KOPT-K1 (cell line): ENCODE results near the gene NT5DC2.

Source experiments
- H3K27ac ChIP-seq: fragments of 200-600 bp; sonication (generic); 2 replicates; pipeline ENCODE4 v1.5.1; 2016; ENCODE audit warnings: antibody characterized with exemption, mild to moderate bottlenecking, low read depth, low read length; ENCODE audit not compliant: poor library complexity, severe bottlenecking
- H3K36me3 ChIP-seq: fragments of 200-600 bp; sonication (generic); 2 replicates; pipeline ENCODE4 v1.5.1; 2017; ENCODE audit warnings: antibody characterized with exemption, mild to moderate bottlenecking, low read length, moderate library complexity; ENCODE audit not compliant: insufficient read depth
- H3K9me3 ChIP-seq: fragments of 200-600 bp; sonication (generic); 2 replicates; pipeline ENCODE4 v1.5.1; 2017; ENCODE audit warnings: antibody characterized with exemption, low read length, mild to moderate bottlenecking; ENCODE audit not compliant: insufficient read depth, poor library complexity, severe bottlenecking

Gene NT5DC2

DNA sequence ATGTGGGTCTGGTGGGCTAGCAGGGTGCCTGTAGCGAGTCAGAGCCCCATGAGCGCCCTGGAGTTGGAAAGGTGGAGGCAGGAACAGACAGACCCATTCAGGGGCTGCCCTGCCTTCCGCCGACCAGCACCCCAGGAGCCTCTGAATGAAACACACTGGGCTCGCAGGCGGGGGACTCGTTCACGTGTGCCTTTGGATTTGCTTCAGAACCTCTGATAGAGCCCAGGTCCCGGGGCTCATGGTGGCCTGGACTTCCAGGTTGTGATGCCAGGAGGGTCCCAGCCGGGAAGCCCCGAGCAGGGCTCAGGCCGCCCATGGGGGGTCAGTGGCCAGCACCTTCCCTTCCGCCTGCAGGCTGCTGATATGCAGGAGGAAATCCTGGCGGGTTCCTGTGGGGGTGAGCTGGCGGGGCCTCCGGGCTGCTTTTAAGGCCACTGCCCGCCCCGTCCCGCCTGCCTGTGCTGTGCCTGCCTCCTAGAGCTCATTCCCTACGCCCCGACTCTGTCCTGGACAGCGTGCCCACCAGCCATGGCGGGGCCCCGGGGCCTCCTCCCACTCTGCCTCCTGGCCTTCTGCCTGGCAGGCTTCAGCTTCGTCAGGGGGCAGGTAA, 38.7 kb downstream of the NT5DC2 start, which contains the start of gene STAB1:
Gene STAB1, plus strand, starts transcription at position 453 of the 610 bp plus-strand sequence. Its CDS starts 76 bp downstream, at position 529.
- H3K36me3 ChIP-seq, result peaks cover 37% of the 10 kb centered on the region
- no peak within 1 kb of the TSS for H3K27ac ChIP-seq
- H3K9me3 ChIP-seq, result no peaks in the 10 kb centered on the region

DNA sequence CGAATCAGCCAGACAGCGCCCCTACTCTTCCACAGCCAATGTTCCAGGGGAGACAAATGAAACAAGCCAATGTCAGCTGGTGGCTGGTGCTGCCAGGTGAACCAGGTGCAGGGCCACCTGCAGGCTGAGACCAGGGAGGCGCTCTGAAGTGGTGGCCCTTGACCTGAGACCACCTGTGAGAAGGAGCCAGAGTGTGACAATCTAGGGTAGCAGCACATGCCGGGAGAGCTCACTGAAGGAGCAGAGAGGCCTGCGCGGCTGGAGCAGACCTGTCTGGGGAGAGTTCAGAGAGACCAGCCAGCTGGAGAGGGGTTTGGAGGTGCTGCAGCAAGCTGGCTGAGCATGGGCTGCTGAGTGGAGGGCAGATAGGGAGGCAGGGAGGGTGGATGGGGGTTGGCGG, 39.2 kb downstream of the NT5DC2 start:
- H3K27ac ChIP-seq, result no peak overlapping the region
- H3K36me3 ChIP-seq, result peaks cover 43% of the 10 kb centered on the region
- no peaks in the 10 kb centered on the region for H3K9me3 ChIP-seq

DNA sequence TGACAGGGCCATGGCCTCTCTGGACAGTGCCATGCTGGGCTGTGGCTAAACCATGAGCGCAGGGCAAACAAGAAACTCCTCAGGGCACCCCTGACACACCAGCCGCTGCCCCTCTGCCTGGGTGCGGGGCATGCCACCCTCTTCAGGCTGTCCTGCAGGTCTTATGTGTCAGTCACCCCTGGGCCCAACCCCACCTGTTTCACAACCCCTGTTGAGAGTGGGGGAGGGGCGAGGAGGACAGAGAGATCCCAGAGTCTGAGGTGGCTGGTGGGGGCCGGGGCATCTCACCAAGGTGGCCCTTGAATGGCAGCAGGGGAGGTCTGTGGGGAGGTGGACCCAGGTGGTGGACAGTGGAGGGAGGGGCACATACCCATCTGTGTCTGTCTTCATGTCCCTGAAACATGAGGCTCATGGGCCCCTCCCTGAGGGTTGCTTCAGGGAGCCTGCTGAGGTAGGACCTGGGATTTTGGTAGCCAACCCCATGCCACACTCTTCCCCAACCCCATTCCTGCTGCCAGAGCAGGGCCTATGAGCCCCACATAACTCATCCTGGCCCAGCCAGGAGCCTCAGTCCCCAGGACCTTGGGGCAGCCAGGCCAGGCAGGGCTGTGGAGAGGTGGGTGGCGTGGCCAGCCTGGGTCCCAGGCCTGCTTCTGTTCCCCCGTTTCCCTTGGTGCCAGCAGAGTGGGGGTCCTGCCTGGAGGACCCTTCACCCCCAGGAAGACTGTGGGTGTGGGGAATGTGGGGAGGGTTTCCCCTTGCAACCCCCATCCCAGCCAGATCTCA, 40.2 kb downstream of the NT5DC2 start:
- peaks cover 52% of the 10 kb centered on the region for H3K36me3 ChIP-seq
- H3K9me3 ChIP-seq, result no peaks in the 10 kb centered on the region
- no peak overlapping the region for H3K27ac ChIP-seq

DNA sequence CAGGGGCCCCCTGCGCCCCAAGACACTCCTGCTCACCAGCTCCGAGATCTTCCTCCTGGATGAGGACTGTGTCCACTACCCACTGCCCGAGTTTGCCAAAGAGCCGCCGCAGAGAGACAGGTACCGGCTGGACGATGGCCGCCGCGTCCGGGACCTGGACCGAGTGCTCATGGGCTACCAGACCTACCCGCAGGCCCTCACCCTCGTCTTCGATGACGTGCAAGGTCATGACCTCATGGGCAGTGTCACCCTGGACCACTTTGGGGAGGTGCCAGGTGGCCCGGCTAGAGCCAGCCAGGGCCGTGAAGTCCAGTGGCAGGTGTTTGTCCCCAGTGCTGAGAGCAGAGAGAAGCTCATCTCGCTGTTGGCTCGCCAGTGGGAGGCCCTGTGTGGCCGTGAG, 41.6 kb downstream of the NT5DC2 start:
- no peaks in the 10 kb centered on the region for H3K9me3 ChIP-seq
- no peak overlapping the region for H3K27ac ChIP-seq
- H3K36me3 ChIP-seq, result peaks cover 65% of the 10 kb centered on the region

DNA sequence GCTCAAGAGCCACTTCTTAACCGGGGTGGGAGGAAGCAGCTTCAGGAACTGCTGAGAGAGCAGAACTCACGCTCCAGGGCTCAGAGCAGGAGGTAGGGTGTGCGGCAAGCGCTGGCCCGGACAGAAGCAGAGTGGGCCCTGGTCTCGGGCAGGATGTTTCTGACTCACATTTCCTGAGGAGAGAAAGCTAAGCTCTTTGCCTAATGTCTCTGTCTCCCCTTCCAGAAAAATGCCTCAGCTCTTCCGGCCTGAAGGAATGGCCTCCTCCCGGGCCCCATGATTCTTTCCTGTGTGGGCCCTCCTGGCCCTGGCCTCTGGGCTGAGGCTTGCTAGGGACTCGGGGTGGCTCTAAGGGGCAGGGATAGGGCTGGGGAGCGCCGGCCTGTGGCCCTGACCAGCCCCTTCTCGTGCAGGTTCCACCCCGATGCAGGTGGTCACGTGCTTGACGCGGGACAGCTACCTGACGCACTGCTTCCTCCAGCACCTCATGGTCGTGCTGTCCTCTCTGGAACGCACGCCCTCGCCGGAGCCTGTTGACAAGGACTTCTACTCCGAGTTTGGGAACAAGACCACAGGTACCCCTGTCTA, 42.6 kb downstream of the NT5DC2 start:
- Histone ChIP-seq H3K27ac (no peak overlapping the region), H3K36me3 (peaks cover 76% of the 10 kb centered on the region), H3K9me3 (no peaks in the 10 kb centered on the region)

DNA sequence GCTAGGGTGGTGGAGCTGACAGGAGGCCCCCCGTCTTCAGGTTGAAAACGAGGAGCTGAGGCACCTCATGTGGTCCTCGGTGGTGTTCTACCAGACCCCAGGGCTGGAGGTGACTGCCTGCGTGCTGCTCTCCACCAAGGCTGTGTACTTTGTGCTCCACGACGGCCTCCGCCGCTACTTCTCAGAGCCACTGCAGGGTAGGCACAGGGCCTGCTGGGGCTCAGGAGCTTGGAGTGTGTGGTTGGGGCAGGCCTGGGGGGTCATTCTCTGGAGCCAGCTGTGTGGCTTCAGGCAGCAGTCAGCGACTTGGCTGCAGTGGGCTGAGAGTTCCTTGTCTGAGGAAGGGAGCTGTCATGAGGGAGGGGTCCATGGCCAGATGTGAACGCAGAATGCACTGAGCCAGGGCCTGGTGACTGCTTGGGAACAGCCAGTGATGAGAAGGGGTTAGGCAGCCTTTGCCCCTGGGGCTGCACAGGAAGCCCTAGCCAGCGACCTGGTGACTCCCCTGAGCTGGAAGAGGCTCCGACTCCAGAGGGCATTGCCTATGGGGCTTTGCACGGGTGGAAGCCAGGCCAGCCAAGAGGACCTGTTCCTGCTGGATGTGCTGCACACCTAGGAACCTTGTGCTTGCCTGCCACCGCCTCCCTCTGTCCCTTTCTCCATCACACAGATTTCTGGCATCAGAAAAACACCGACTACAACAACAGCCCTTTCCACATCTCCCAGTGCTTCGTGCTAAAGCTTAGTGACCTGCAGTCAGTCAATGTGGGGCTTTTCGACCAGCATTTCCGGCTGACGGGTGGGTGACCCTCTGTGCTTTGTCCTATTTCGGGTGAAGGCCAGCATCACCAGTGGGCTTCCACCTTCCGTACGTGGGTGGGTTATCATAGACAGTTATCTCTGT, 43.4 kb downstream of the NT5DC2 start:
- no peak overlapping the region for H3K27ac ChIP-seq
- H3K9me3 ChIP-seq, result no peaks in the 10 kb centered on the region
- peaks cover 83% of the 10 kb centered on the region for H3K36me3 ChIP-seq

DNA sequence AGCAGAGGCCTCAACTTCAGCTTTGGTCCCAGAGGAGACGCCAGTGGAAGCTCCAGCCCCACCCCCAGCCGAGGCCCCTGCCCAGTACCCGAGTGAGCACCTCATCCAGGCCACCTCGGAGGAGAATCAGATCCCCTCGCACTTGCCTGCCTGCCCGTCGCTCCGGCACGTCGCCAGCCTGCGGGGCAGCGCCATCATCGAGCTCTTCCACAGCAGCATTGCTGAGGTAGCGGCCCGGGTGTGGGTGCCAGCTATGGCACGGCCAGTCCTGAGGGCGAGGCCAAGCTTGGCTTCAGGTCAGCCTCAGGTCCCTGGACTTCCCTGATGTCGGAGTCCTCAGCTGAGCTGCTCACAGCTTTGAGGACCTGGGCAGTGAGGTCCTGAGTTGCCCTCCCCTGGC, 44.2 kb downstream of the NT5DC2 start:
- no peaks in the 10 kb centered on the region for H3K9me3 ChIP-seq
- no peak overlapping the region for H3K27ac ChIP-seq
- H3K36me3 ChIP-seq, result peaks cover 91% of the 10 kb centered on the region

DNA sequence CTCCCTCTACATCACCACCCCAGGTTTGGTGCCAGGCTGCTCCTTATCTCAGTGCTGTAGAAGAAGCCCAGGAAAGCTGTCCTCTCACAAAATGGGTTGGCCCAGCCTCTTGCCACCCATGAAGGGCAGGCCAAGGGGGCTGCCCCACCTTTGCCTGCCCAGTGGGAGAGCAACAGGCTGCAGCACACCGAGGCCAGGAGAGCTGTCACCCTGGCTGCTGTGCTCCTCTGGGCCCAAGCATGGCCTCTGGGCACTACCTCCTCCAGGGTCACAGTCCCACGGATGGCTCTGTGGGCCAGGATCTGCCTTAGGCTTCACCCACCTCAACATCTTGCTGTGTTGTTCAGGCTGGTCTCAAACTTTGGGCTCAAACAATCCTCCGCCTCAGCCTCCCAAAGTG, 44.9 kb downstream of the NT5DC2 start:
- H3K9me3 ChIP-seq, result no peaks in the 10 kb centered on the region
- no peak overlapping the region for H3K27ac ChIP-seq
- H3K36me3 ChIP-seq, result peaks cover 96% of the 10 kb centered on the region

DNA sequence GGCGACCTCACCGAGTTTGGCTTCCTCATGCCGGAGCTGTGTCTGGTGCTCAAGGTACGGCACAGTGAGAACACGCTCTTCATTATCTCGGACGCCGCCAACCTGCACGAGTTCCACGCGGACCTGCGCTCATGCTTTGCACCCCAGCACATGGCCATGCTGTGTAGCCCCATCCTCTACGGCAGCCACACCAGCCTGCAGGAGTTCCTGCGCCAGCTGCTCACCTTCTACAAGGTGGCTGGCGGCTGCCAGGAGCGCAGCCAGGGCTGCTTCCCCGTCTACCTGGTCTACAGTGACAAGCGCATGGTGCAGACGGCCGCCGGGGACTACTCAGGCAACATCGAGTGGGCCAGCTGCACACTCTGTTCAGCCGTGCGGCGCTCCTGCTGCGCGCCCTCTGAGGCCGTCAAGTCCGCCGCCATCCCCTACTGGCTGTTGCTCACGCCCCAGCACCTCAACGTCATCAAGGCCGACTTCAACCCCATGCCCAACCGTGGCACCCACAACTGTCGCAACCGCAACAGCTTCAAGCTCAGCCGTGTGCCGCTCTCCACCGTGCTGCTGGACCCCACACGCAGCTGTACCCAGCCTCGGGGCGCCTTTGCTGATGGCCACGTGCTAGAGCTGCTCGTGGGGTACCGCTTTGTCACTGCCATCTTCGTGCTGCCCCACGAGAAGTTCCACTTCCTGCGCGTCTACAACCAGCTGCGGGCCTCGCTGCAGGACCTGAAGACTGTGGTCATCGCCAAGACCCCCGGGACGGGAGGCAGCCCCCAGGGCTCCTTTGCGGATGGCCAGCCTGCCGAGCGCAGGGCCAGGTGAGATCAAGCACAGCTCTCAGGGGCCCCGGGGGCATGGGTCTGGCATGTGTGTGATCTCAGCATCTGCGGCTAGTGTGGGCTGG, 45.6 kb downstream of the NT5DC2 start:
- Histone ChIP-seq H3K27ac (no peak overlapping the region), H3K9me3 (no peaks in the 10 kb centered on the region), H3K36me3 (peaks cover 96% of the 10 kb centered on the region)

DNA sequence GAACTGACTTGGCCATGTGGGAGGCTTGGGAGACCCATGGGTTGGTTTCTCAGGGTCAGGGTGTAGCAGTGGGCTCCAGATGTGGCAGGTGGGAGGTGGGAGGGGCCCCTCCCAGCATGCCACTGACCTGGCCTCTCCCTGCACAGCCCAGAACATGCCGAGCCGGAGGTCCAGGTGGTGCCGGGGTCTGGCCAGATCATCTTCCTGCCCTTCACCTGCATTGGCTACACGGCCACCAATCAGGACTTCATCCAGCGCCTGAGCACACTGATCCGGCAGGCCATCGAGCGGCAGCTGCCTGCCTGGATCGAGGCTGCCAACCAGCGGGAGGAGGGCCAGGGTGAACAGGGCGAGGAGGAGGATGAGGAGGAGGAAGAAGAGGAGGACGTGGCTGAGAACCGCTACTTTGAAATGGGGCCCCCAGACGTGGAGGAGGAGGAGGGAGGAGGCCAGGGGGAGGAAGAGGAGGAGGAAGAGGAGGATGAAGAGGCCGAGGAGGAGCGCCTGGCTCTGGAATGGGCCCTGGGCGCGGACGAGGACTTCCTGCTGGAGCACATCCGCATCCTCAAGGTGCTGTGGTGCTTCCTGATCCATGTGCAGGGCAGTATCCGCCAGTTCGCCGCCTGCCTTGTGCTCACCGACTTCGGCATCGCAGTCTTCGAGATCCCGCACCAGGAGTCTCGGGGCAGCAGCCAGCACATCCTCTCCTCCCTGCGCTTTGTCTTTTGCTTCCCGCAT, 46.4 kb downstream of the NT5DC2 start:
- Histone ChIP-seq H3K9me3 (no peaks in the 10 kb centered on the region), H3K27ac (no peak overlapping the region), H3K36me3 (peaks cover 96% of the 10 kb centered on the region)

DNA sequence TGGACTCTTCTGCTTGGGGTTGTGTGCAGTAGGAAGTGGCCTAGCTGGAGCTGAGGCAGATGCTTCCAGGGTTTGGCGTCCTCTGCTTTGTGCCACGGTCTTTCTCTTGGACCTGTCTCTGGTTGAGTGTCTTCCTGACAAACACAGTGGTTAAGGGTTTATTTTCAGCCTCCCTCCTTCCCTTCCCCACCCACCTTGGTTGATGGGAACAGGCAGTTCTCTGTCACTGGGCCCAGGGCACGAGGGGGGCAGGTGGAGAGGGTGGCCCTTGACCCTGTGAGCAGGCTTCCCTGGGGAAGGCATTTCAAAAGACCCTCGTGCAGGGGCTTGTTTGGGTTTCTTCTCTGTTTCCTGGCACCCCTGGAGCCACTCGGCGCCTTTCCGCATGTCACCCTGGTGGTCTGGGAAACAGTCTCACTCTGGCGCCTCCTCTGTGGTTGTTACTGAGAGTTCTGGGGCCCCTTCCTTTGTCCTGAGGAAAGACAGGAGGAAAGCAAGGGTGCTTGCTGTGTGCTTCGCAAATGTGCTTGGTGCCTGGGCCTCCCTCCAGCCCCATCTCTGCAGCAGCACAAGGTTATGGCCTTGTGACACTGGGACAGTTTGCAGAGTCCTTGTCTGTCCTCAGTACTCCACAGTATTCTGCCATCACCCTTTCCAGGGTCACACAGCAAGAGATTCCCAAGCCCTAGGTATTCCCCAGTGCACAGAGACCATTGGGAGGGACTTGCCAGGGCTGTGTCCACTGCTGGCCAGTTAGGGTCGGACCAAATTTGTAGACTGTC, 48.8 kb downstream of the NT5DC2 start:
- Histone ChIP-seq H3K36me3 (peaks cover 96% of the 10 kb centered on the region), H3K9me3 (no peaks in the 10 kb centered on the region), H3K27ac (no peak overlapping the region)

DNA sequence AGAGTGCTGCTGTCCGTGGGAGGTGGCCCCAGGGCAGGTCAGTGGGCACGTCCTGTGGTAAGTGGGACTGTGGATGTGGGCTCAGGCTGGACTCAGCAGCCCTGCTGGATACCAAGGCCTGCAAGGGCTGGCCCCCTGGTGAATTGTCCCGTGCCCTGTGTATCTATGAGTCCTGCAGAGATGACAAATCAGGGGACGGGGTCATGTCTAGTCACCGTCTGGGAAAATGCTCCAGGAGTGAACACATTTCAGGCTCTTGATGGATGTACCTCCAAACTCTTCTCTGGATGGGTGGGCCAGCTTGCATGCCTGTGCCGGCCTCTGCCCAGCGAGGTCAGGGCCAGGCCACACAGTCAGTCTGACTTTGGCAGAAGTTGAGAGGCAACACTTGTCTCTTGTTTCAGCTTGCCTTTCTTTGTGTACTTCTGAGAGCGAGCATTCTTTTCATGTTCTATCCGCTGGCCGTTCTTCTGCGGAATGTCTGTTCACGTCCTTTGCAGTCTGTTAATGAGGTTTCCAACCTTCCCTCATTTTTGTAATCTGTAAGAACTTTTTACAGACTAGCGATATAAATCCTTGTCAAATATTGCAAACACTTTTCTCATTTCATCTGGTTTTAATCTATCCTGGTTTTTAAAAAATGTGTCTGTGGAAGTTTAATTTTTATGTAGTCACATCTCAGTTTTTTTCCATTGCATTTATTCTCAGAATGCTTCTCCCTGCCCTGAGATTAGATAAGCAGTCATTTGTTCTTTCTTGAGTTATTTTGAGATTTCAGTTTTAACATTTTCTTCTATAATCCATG, 49.9 kb downstream of the NT5DC2 start:
- Histone ChIP-seq H3K36me3 (peaks cover 96% of the 10 kb centered on the region), H3K27ac (no peak overlapping the region), H3K9me3 (no peaks in the 10 kb centered on the region)
